Activated CD4-positive, alpha-beta T cell treated with anti-CD3 and anti-CD28 coated beads, Interleukin-2, amount 50 U/mL, for 16 hours (primary cell): ENCODE results near the gene COA3.

Experiments used
- DNase-seq: peaks from one replicate; pipeline ENCODE4 v3.0.0-alpha.2; 2020

The COA3 gene

GRCh38 chr17:42817866-42818265, 19.4 kb upstream of the COA3 start:
- DNase-seq, result no peak

DNA sequence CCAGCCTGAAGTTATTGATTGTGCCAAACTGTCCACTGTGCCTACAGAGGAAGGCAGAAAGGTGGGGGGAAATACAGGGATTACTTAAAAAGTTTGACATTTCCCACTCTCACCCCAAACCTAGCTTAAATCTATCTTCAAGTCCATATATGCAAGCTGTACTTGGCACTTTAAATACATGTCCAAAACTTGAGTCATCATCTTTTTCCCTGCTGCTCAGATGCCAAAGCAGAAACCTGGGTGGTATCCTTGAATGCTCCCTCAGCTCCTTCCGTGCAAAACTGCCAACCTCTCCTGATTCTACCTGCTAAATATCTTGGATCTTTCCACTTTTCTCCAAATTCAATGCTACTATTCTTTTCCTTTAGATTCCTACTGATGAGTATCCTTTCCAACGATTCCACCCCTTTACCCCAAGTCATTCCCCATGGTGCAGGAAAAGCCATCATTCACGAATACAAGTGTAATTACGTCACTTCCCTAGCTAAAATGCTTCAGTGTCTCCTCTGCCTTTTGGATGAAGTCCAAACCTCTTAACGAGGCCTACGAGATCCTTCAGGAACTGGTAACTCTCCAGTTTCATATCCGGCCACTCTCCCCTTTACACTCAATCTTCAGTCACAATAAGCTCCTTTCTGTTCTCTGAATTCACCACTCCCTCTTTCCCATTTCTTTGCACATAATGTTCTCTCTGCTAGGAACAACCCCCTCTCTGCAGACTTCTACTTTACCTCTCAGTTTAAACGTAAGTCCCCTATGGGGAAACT, 16.3 kb upstream of the COA3 start:
- DNase-seq, result no peak

- no peak for DNase-seq
Measured at GRCh38 chr17:42809250-42809649, 10.7 kb upstream of the COA3 start.

DNA sequence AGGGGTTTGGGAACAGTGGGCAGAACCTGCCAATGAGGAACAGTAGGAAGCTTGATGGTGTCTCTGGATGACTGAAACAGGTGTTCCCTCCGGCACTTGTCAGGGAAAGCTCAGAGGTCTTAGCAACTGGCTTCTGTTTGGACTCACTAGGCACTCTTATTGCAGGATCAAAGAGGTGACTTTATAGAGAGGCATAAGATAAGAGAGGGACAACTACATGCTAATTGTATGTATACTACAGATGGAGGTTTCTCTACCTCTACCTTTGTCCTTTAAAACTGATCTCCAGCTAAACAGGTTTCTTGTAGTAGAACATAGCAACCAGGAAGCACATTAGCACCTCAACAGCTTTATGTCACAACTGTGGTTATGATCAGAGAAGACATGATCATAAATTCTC, 7.7 kb upstream of the COA3 start:
- DNase-seq, result no peak

- DNase-seq, result no peak
Measured at GRCh38 chr17:42804918-42805367, 6.4 kb upstream of the COA3 start.

DNA sequence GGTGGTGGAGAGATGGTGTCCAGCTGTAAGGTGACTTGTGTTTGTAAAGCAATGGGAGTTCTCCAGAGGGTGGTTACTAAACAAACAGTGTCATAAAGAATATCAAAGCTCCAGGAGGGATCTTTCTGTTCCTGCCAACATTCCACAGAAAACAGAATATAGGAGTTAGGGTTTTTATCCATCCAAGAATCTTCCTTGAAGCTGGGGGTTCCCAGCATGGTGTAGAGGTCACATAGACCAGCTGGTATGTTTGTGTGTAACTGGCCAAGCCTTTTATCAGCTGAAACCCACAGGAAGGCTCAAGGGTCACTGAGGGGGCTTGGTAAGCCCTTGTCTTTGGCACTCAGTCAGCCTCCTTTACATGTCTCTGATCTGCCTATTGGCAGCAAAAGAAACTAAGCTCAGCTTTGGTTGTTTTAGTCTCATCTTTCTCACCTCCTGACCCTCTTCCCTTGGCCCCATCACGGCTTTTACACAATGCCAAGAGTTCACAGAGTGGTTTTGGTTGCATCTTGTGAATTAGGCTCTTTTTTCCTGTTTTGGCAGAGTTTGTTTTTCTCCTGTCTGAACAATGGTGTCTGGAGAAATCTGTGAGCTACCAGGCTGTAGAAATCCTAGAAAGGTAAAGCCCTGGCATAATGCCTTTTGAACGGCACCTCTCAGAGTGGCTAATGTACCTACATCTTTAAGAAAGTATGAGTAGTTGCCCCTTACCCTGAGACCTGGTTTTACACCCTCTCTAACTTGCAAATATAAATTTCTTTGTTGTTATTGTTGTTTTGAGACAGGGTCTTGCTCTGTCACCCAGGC, 4.8 kb upstream of the COA3 start:
- DNase-seq, result no peak

GRCh38 chr17:42798011-42798382, 507 bp downstream of the COA3 start:
- DNase-seq, result no peak

DNA sequence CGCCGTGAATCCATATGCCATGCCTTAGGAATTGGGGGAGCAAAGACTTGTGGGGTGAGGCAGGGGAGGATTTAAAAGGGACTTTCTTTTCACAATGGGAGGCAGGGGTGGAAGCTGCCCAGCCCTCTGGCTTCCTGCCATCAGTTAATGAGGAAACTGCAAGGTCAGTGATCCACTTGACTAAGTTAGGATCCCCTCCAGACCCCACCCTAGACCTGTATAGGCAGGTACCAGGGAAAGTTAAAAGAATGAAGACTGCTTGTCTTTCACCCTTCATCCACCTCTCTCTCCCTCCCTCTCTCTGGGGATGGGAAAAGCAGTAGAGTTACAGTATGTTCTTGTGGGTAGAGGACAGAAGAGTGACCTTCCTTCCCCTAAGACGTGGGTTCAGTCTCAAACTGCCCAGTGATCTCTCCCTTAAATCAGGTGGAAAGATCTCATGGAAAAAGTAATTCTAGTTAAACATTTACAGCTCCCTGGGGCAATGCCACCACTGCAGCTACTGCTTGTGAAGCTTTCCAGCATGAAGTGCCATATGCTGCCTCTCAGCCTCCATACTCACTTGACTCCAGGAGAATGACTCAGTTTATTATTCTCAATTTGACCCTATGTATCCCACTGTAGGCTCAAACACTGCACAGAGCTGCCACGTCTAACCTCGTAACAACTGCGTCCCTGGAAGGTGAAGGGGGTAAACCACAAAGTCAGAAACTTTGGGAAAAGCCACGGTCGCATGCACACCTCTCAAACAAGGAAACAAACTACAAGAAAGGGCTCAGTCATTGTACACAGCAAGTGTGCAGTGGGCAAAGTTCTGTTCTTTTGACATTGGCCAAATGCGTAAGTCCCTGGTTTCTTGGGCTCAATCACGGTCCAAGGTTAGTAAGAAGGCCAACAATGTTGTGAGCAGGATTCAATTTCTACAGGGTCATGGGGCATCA, 1.2 kb downstream of the COA3 start:
- DNase-seq, result no peak

DNA sequence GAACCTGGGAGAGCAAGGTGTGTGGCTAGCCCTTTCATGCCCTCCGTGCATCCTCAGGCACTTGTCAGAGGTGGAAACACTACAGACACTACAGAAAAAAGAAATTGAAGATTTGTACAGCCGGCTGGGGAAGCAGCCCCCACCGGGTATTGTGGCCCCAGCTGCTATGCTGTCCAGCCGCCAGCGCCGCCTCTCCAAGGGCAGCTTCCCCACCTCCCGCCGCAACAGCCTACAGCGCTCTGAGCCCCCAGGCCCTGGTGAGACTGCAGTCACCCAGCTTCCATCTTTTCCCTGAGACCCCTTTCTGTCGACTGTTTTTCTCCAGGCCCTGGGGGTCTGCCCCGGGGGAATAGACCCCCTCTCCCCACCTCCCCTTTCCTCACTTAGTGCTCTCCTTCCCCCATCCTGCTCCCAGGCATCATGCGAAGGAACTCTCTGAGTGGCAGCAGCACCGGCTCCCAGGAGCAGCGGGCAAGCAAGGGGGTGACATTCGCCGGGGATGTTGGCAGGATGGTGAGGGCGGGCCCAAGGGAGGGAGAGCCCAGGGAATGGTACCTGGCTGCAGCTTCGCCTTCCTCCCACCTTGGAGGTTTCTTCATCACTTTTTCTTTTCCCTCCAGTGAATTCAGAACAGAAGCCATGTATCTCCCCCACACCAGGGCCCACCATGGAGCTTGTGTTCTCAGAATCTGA, 2.3 kb downstream of the COA3 start:
- no peak for DNase-seq

- DNase-seq, result no peak
Measured at GRCh38 chr17:42795465-42795864, 3.0 kb downstream of the COA3 start.

GRCh38 chr17:42795061-42795460, 3.4 kb downstream of the COA3 start:
- DNase-seq, result no peak

GRCh38 chr17:42792545-42792944, 6.0 kb downstream of the COA3 start:
- DNase-seq, result no peak

DNA sequence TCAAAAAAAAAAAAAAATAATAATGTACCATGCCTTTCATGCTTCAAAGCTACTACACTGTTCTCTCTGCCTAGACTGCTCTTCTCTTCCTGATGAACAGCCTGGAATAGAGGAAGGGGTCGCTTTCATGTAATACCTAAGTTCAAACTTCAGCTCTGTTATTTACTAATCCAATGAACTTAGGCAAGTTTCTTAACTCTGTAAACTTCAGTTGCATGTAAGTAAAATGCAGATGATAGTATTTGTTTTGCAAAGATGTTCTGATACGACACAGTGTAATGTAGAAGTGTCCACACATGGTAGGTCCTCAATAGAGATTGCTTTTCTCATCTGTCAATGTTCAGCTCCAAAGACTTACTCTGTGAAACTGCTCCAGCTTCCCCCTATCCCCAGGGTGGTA, 6.6 kb downstream of the COA3 start:
- DNase-seq, result no peak

DNA sequence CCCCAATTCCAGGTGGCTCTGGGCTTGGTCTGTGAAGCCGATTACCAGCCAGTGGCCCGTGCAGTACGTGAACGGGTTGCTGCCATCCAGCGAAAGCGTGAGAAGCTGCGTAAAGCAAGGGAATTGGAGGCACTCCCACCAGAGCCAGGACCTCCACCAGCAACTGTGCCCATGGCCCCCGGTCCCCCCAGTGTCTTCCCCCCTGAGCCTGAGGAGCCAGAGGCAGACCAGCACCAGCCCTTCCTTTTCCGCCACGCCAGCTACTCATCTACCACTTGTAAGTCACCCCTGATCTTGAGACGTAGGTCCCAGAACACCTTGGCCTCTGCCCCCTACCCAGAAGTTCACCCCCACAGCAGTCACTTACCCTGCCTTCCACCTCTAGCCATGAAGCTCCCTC, 11.2 kb downstream of the COA3 start:
- no peak for DNase-seq

DNA sequence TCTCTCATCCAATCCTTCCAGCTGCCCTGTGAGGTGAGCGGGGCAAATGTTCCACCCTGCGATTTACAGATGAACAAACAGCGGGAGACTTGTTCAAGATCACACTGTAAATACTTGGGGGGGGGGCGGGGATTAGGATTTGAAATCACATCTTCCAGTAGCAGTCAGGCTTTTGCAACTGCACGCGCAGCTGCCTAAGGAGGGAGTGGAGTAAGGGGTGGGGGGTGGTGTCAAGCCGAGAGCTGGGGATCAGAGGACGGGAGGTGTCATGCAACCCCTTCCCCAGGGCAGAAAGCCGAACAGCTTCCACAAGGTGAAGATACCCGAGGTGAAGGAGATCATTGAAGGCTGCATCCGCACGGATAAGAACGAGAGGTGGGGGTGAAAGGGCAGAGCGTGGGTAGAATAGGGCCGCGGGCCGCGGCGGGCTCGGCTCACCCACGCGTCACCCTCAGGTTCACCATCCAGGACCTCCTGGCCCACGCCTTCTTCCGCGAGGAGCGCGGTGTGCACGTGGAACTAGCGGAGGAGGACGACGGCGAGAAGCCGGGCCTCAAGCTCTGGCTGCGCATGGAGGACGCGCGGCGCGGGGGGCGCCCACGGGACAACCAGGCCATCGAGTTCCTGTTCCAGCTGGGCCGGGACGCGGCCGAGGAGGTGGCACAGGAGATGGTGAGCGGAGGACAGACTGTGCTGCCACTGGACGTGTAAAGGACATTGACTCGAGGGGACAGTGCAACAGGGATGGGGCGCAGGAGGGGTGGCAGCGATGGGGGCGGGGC, 13.5 kb downstream of the COA3 start:
- DNase-seq, result no peak

DNA sequence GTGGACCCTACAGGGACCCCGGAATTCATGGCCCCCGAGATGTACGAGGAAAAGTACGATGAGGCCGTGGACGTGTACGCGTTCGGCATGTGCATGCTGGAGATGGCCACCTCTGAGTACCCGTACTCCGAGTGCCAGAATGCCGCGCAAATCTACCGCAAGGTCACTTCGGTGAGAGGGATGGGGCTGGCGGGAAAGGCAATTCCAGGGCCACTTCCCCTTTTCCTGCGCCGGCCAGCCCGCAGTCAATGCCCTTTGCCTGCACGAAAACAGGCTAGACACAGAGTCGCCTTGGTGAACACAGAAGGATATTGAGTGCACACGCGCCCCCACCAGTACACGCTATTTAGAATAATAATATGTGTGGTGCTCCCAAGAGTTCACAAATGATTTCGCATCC, 14.1 kb downstream of the COA3 start:
- DNase-seq, result no peak

DNA sequence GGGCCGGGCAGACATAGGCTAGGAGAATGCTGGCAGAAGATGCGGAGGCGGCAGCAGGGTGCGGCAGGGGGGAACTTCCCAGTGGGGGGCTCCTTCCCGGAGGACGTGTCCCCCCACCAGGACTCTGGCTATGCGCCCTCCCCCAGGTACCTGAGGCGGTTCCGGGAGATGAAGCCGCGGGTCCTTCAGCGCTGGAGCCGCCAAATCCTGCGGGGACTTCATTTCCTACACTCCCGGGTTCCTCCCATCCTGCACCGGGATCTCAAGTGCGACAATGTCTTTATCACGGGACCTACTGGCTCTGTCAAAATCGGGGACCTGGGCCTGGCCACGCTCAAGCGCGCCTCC, 14.7 kb downstream of the COA3 start:
- no peak for DNase-seq

- no peak for DNase-seq
Measured at GRCh38 chr17:42783062-42783790, 15.3 kb downstream of the COA3 start.

DNA sequence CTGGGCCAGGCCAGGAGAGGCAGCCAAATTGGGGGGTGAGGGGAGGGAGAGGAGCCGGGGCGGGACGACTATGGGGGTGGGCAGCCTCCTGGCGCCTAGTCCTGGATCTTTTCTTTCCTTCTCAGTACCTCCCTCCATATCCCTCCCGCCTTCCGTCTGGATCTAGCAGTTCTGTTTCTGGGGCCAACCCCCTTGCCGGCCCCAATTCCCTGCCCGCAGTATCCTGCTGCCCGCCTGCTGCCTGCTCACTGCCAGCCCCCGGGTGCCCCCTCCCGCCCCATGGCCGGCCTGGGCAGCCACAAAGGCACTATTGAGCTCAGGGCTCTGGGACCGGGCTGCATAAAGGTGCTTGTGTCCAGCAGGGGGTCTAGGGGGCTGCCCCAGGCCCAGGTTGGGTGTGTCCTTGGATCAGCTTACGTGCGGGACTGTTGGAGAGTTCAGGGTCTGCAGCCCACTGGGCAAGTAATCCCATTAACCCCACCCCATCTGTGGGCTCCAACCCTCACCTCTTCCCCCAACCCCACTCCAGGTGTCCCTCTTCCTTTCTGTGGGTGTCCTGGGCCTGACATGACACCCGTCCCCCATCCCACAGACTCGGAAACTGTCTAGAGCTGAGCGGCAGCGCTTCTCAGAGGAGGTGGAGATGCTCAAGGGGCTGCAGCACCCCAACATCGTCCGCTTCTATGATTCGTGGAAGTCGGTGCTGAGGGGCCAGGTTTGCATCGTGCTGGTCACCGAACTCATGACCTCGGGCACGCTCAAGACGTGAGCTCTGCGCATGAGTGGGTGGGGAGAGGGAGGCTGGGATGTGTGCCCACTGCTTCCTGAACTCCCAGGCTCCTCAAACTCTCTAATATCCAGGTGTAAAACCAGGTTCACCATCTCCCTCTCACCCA, 16.1 kb downstream of the COA3 start:
- no peak for DNase-seq

DNA sequence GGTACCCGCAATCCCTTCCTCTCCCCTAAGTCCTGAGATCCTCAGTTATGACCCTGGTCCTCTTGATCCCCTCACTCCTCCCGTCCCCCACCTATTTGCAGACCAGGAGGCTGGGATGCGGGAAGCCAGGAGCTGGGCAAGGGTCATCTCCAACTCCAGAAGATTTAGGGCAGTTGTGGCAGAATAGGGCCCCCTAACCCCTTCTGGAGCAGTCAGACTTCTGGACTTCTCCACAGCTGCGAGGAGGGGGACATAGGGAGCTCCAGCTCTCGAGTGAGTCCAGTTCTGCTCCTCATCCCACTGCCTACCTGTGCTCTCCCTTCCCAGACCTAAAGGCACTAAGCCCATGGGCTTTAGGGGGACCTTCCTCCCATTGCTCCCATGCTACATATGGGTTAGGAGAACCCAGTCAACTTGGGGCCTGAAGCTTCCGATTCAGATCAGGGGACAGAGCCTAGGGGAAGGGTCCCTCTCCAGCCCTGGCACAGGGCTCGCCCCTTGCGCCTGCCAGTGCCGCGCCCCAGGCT, 16.8 kb downstream of the COA3 start:
- no peak for DNase-seq
